Fibroblast of lung (primary cell): Measurements from ENCODE around the gene MAPK8IP3.

Source experiments
- EZH2 ChIP-seq: IDR thresholded peaks from 2 replicates; pipeline ENCODE4 v1.5.1; 2012; ENCODE audit warnings: low read length, control low read depth, mild to moderate bottlenecking; ENCODE audit errors: missing control alignments
- TF ChIP-seq, protein P1 (sequence below), 2 donors: IDR thresholded peaks in 1 of 2; conservative IDR thresholded peaks in 1 of 2; 1 replicate in 1 of 2; 2 replicates in 1 of 2; pipeline ENCODE4 v1.5.1; 2011 to 2012; ENCODE audit warnings: low read length in 2 of 2, control low read depth in 1 of 2, inconsistent platforms in 1 of 2, low read depth in 1 of 2, mild to moderate bottlenecking in 1 of 2

GRCh38 chr16:1751946-1752345 lies 46.0 kb downstream of the MAPK8IP3 start:
- TF ChIP-seq, protein P1, sequence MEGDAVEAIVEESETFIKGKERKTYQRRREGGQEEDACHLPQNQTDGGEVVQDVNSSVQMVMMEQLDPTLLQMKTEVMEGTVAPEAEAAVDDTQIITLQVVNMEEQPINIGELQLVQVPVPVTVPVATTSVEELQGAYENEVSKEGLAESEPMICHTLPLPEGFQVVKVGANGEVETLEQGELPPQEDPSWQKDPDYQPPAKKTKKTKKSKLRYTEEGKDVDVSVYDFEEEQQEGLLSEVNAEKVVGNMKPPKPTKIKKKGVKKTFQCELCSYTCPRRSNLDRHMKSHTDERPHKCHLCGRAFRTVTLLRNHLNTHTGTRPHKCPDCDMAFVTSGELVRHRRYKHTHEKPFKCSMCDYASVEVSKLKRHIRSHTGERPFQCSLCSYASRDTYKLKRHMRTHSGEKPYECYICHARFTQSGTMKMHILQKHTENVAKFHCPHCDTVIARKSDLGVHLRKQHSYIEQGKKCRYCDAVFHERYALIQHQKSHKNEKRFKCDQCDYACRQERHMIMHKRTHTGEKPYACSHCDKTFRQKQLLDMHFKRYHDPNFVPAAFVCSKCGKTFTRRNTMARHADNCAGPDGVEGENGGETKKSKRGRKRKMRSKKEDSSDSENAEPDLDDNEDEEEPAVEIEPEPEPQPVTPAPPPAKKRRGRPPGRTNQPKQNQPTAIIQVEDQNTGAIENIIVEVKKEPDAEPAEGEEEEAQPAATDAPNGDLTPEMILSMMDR (conservative IDR thresholded peaks at IDR 0.05 in 1 of 2, IDR thresholded peaks at IDR 0.05 in 1 of 2; ENCODE audit: low read depth in 1 of 2, low read length in 2 of 2), result no peak
- TF ChIP-seq EZH2, result no peak
